Osteocyte (in vitro differentiated cells): ENCODE data around the gene CCDC106. TPM values are rescaled to one million over a fixed set of nuclear protein-coding genes. Genes with fewer than 3 reads are reported as not detected.

Source experiments
- DNase-seq: peaks from one replicate; pipeline ENCODE4 v3.0.0; 2021; ENCODE audit warnings: mixed read lengths; ENCODE audit not compliant: unreplicated experiment; ENCODE audit errors: extremely low spot score
- H3K27ac Mint-ChIP-seq: one replicate; pipeline ENCODE4 v1.8.0; 2021; ENCODE audit warnings: mild to moderate bottlenecking, mixed read lengths; ENCODE audit not compliant: unreplicated experiment
- H3K27me3 Mint-ChIP-seq: one replicate; pipeline ENCODE4 v1.8.0; 2021; ENCODE audit warnings: mixed read lengths; ENCODE audit not compliant: unreplicated experiment
- H3K36me3 Mint-ChIP-seq: one replicate; pipeline ENCODE4 v1.8.0; 2021; ENCODE audit warnings: mixed read lengths; ENCODE audit not compliant: unreplicated experiment
- H3K4me1 Mint-ChIP-seq: one replicate; pipeline ENCODE4 v1.8.0; 2021; ENCODE audit warnings: mixed read lengths; ENCODE audit not compliant: unreplicated experiment
- H3K4me3 Mint-ChIP-seq: one replicate; pipeline ENCODE4 v1.8.0; 2021; ENCODE audit warnings: mild to moderate bottlenecking, moderate library complexity, mixed read lengths; ENCODE audit not compliant: unreplicated experiment
- H3K9me3 Mint-ChIP-seq: one replicate; pipeline ENCODE4 v1.8.0; 2021; ENCODE audit warnings: mixed read lengths; ENCODE audit not compliant: unreplicated experiment
- CTCF ChIP-seq: fragments of 200-600 bp; sonication (generic); IDR thresholded peaks from 2 replicates; pipeline ENCODE4 v1.5.0; 2021; ENCODE audit warnings: antibody characterized with exemption, mild to moderate bottlenecking, moderate library complexity
- total RNA-seq: library from RNA; stranded (reverse); gene quantifications from 2 replicates; pipeline ENCODE4 v1.2.1, GENCODE V29; 2021

The CCDC106 gene
- total RNA-seq, 1 donor from 2014 or later, result 25.9 TPM

GRCh38 chr19:55684946-55685681 lies 37.1 kb downstream of the CCDC106 start:
- TF ChIP-seq CTCF, result no peak
- Mint-ChIP-seq H3K4me1 (peaks cover 2% of the 10 kb centered on the region), H3K27me3 (no peaks in the 10 kb centered on the region), H3K9me3 (no peaks in the 10 kb centered on the region), H3K4me3 (no peak overlapping the region), H3K36me3 (peaks cover 20% of the 10 kb centered on the region), H3K27ac (no peak overlapping the region)
- DNase-seq, result no peak

GRCh38 chr19:55685776-55686175 lies 37.8 kb downstream of the CCDC106 start:
- no peaks in the 10 kb centered on the region for H3K9me3 Mint-ChIP-seq

GRCh38 chr19:55686311-55687050 lies 38.5 kb downstream of the CCDC106 start:
- Mint-ChIP-seq H3K36me3 (peaks cover 17% of the 10 kb centered on the region), H3K27ac (no peak overlapping the region), H3K4me3 (no peak overlapping the region), H3K4me1 (peaks cover 2% of the 10 kb centered on the region), H3K27me3 (no peaks in the 10 kb centered on the region), H3K9me3 (no peaks in the 10 kb centered on the region)
- no peak for TF ChIP-seq CTCF
- DNase-seq, result no peak

More at GRCh38 chr19:55685776-55686175, 37.8 kb downstream of the CCDC106 start:
- Mint-ChIP-seq H3K4me3 (no peak overlapping the region), H3K27me3 (no peaks in the 10 kb centered on the region), H3K27ac (no peak overlapping the region), H3K4me1 (peaks cover 2% of the 10 kb centered on the region), H3K36me3 (peaks cover 17% of the 10 kb centered on the region)
- no peak for TF ChIP-seq CTCF
- DNase-seq, result no peak

- Mint-ChIP-seq H3K27me3 (no peaks in the 10 kb centered on the region), H3K4me1 (peaks cover 2% of the 10 kb centered on the region), H3K9me3 (no peaks in the 10 kb centered on the region), H3K36me3 (peaks cover 17% of the 10 kb centered on the region), H3K27ac (no peak overlapping the region), H3K4me3 (no peak overlapping the region)
- no peak for TF ChIP-seq CTCF
- DNase-seq, result no peak
Measured at GRCh38 chr19:55687281-55688201, 39.5 kb downstream of the CCDC106 start.
